Smooth muscle cell (in vitro differentiated cells): ENCODE measurements around the gene CHMP4B. TPM values are rescaled to one million over a fixed set of nuclear protein-coding genes. Genes with fewer than 3 reads are reported as not detected.

Experiments
- DNase-seq: peaks from one replicate; lab custom pipeline; 2025; ENCODE audit not compliant: unreplicated experiment; lab: John Stamatoyannopoulos, UW
- H2AFZ ChIP-seq: fragments of 200-600 bp; sonication (generic); 2 replicates; pipeline ENCODE4 v1.6.0; 2016; ENCODE audit warnings: antibody characterized with exemption, low read depth, mild to moderate bottlenecking
- H3F3A ChIP-seq: fragments of 200-600 bp; sonication (generic); 2 replicates; pipeline ENCODE4 v1.6.0; 2017; ENCODE audit warnings: antibody characterized with exemption, low read depth
- H3K27ac ChIP-seq: fragments of 200-600 bp; sonication (generic); 2 replicates; pipeline ENCODE4 v1.5.1; 2016; ENCODE audit warnings: low read depth, mild to moderate bottlenecking
- H3K27me3 ChIP-seq: fragments of 200-600 bp; sonication (generic); 2 replicates; pipeline ENCODE4 v1.6.1; 2016; ENCODE audit warnings: low read depth, mild to moderate bottlenecking
- H3K36me3 ChIP-seq: fragments of 200-600 bp; sonication (generic); 2 replicates; pipeline ENCODE4 v1.5.1; 2016; ENCODE audit warnings: low read depth
- H3K4me1 ChIP-seq: fragments of 200-600 bp; sonication (generic); 2 replicates; pipeline ENCODE4 v1.5.1; 2016; ENCODE audit warnings: low read depth
- H3K4me2 ChIP-seq: fragments of 200-600 bp; sonication (generic); 2 replicates; pipeline ENCODE4 v1.6.0; 2016; ENCODE audit warnings: mild to moderate bottlenecking
- H3K4me3 ChIP-seq: fragments of 200-600 bp; sonication (generic); 2 replicates; pipeline ENCODE4 v1.5.1; 2016; ENCODE audit warnings: mild to moderate bottlenecking
- H3K79me2 ChIP-seq: fragments of 200-600 bp; sonication (generic); 2 replicates; pipeline ENCODE4 v1.6.0; 2016; ENCODE audit warnings: low read depth, mild to moderate bottlenecking
- H3K9ac ChIP-seq: fragments of 200-600 bp; sonication (generic); 2 replicates; pipeline ENCODE4 v1.6.0; 2016; ENCODE audit warnings: low read depth
- H3K9me3 ChIP-seq: fragments of 200-600 bp; sonication (generic); replicated peaks from 2 replicates; pipeline ENCODE4 v1.5.1; 2016; ENCODE audit warnings: low read depth
- H4K20me1 ChIP-seq: fragments of 200-600 bp; sonication (generic); 2 replicates; pipeline ENCODE4 v1.6.0; 2016; ENCODE audit warnings: low read depth
- CTCF ChIP-seq: fragments of 200-600 bp; sonication (generic); IDR thresholded peaks from 2 replicates; pipeline ENCODE4 v1.5.1; 2017; ENCODE audit warnings: borderline replicate concordance, mild to moderate bottlenecking, antibody characterized with exemption; ENCODE audit not compliant: insufficient read depth, poor library complexity, severe bottlenecking
- WGBS: methylation state at CpG from one replicate; pipeline ENCODE4 v1.1.7; 2016; ENCODE audit warnings: low lambda C conversion rate; 5-methylcytosine and 5-hydroxymethylcytosine counted together
- polyA plus RNA-seq: library from polyadenylated mRNA; unstranded; fragments of >200 nt; fragmentation: Nextera tagmentation; extraction: Ambion mirVana; gene quantifications from 2 replicates; pipeline ENCODE4 v1.2.1, GENCODE V29; 2016
- total RNA-seq: library from RNA; depleted of rRNA; stranded (reverse); fragments of >200 nt; gene quantifications from 2 replicates; pipeline ENCODE4 v1.2.3, GENCODE V29; 2014

The CHMP4B gene
- total and polyA plus RNA-seq, 2 experiments from 2014 or later = 6.2 to 49.4 TPM

- Histone ChIP-seq H3K4me3 (no peak overlapping the region), H3K27me3 (no peaks in the 10 kb centered on the region), H3K4me2 (no peak overlapping the region), H3K4me1 (no peaks in the 10 kb centered on the region), H3K79me2 (no peaks in the 10 kb centered on the region), H2AFZ (no peak overlapping the region), H4K20me1 (no peaks in the 10 kb centered on the region), H3K9me3 (no peaks in the 10 kb centered on the region), H3K9ac (no peak overlapping the region), H3F3A (peaks cover 10% of the 10 kb centered on the region), H3K27ac (no peak overlapping the region), H3K36me3 (no peaks in the 10 kb centered on the region)
- DNase-seq = no peak
- TF ChIP-seq CTCF = no peak
- WGBS = 89% methylated on average over 3 of the region's 5 CpGs
These were observed 27.3 kb upstream of the CHMP4B start for GRCh38 chr20:33783818-33784217.

GRCh38 chr20:33784225-33784624 is 26.9 kb upstream of the CHMP4B start:
- Histone ChIP-seq H4K20me1 (peaks cover 2% of the 10 kb centered on the region), H3K4me3 (no peak overlapping the region), H3K79me2 (no peaks in the 10 kb centered on the region), H3F3A (peaks cover 13% of the 10 kb centered on the region), H3K36me3 (no peaks in the 10 kb centered on the region), H3K4me2 (no peak overlapping the region), H3K27ac (no peak overlapping the region), H2AFZ (no peak overlapping the region), H3K9me3 (no peaks in the 10 kb centered on the region), H3K27me3 (no peaks in the 10 kb centered on the region), H3K4me1 (no peaks in the 10 kb centered on the region), H3K9ac (no peak overlapping the region)
- WGBS = 94% methylated on average over 1 of the region's 2 CpGs
- no peak for DNase-seq
- no peak for TF ChIP-seq CTCF

- no peak overlapping the region for H3K4me2 ChIP-seq
- no peaks in the 10 kb centered on the region for H3K79me2 ChIP-seq
- 95% methylated on average over 5 of the region's 5 CpGs for WGBS
- no peak overlapping the region for H3K4me3 ChIP-seq
- H3K4me1 ChIP-seq = no peaks in the 10 kb centered on the region
- peaks cover 3% of the 10 kb centered on the region for H4K20me1 ChIP-seq
- no peak overlapping the region for H3K27ac ChIP-seq
- no peak for DNase-seq
- no peak for TF ChIP-seq CTCF
- no peaks in the 10 kb centered on the region for H3K9me3 ChIP-seq
- H2AFZ ChIP-seq = no peak overlapping the region
- peaks cover 13% of the 10 kb centered on the region for H3F3A ChIP-seq
- H3K36me3 ChIP-seq = no peaks in the 10 kb centered on the region
- no peak overlapping the region for H3K9ac ChIP-seq
- no peaks in the 10 kb centered on the region for H3K27me3 ChIP-seq
These were observed 25.6 kb upstream of the CHMP4B start for GRCh38 chr20:33785503-33785902.

- Histone ChIP-seq H3K79me2 (no peaks in the 10 kb centered on the region), H3K27ac (no peak overlapping the region), H3K27me3 (no peaks in the 10 kb centered on the region), H3K4me3 (no peak overlapping the region), H4K20me1 (peaks cover 3% of the 10 kb centered on the region), H3K4me2 (no peak overlapping the region), H3K4me1 (no peaks in the 10 kb centered on the region), H3K36me3 (no peaks in the 10 kb centered on the region), H2AFZ (no peak overlapping the region), H3K9ac (no peak overlapping the region), H3F3A (peaks cover 7% of the 10 kb centered on the region), H3K9me3 (no peaks in the 10 kb centered on the region)
- 79% methylated on average over 9 of the region's 9 CpGs for WGBS
- no peak for TF ChIP-seq CTCF
- DNase-seq = no peak
These were observed 23.8 kb upstream of the CHMP4B start for GRCh38 chr20:33787253-33787891.
